WTC11 (cell line): ENCODE data around the gene GFPT2.

Experiments
- CREB1 ChIP-seq: sonication (generic); formaldehyde crosslinking; IDR thresholded peaks from 2 replicates; pipeline ENCODE4 v1.8.0; 2023; ENCODE audit warnings: mild to moderate bottlenecking, missing genetic modification reagents
- CTCF ChIP-seq: fragments of 200-600 bp; IDR thresholded peaks from 2 replicates; pipeline ENCODE4 v1.8.0; 2022; ENCODE audit warnings: antibody characterized with exemption
- ERG ChIP-seq: fragments of 250-450 bp; sonication (Bioruptor Pico); IDR thresholded peaks from 2 replicates; pipeline ENCODE4 v1.8.0; 2021; ENCODE audit warnings: mild to moderate bottlenecking
- FOXK1 ChIP-seq: sonication (generic); formaldehyde crosslinking; IDR thresholded peaks from 2 replicates; pipeline ENCODE4 v1.8.0; 2022; ENCODE audit warnings: mild to moderate bottlenecking, moderate library complexity, missing genetic modification reagents
- FOXP1 ChIP-seq: sonication (generic); formaldehyde crosslinking; IDR thresholded peaks from 2 replicates; pipeline ENCODE4 v1.8.0; 2022; ENCODE audit warnings: missing genetic modification reagents, mild to moderate bottlenecking, moderate library complexity, borderline replicate concordance
- JUN ChIP-seq: sonication (generic); formaldehyde crosslinking; IDR thresholded peaks from 2 replicates; pipeline ENCODE4 v1.8.0; 2023; ENCODE audit warnings: mild to moderate bottlenecking, missing genetic modification reagents
- PRDM15 ChIP-seq: sonication (generic); formaldehyde crosslinking; IDR thresholded peaks from 2 replicates; pipeline ENCODE4 v1.8.0; 2022; ENCODE audit warnings: missing genetic modification reagents
- SMAD3 ChIP-seq: sonication (generic); formaldehyde crosslinking; IDR thresholded peaks from 2 replicates; pipeline ENCODE4 v1.8.0; 2022; ENCODE audit warnings: missing genetic modification reagents, mild to moderate bottlenecking, borderline replicate concordance
- SMAD4 ChIP-seq: sonication (generic); formaldehyde crosslinking; IDR thresholded peaks from 2 replicates; pipeline ENCODE4 v1.8.0; 2022; ENCODE audit warnings: mild to moderate bottlenecking, missing genetic modification reagents
- USF2 ChIP-seq: sonication (generic); formaldehyde crosslinking; IDR thresholded peaks from 2 replicates; pipeline ENCODE4 v1.8.1; 2023; ENCODE audit warnings: mild to moderate bottlenecking, missing genetic modification reagents, moderate library complexity
- ZNF263 ChIP-seq: sonication (generic); formaldehyde crosslinking; IDR thresholded peaks from 2 replicates; pipeline ENCODE4 v1.8.1; 2022; ENCODE audit warnings: low read depth, mild to moderate bottlenecking, moderate library complexity, missing genetic modification reagents
- ZNF317 ChIP-seq: sonication (generic); formaldehyde crosslinking; IDR thresholded peaks from 2 replicates; pipeline ENCODE4 v1.8.1; 2023; ENCODE audit warnings: low read depth, mild to moderate bottlenecking, moderate library complexity, missing genetic modification reagents, borderline replicate concordance
- ZNF532 ChIP-seq: fragments of 250-450 bp; sonication (Bioruptor Pico); IDR thresholded peaks from 2 replicates; pipeline ENCODE4 v1.9.0; 2021; ENCODE audit warnings: mild to moderate bottlenecking, borderline replicate concordance

GRCh38 chr5:180259260-180259611, 93.9 kb downstream of the GFPT2 start:
- TF ChIP-seq FOXK1 (CRISPR knock-in tag) (no peak), CTCF (no peak), SMAD3 (no peak), PRDM15 (CRISPR knock-in tag) (no peak), ZNF532 (CRISPR knock-in tag) (no peak), FOXP1 (CRISPR knock-in tag) (no peak), JUN (CRISPR knock-in tag) (no peak), ERG (CRISPR knock-in tag) (no peak), ZNF317 (no peak), ZNF263 (no peak), SMAD4 (CRISPR knock-in tag) (no peak), USF2 (no peak), CREB1 (CRISPR knock-in tag) (no peak)
